ENCODE data around the gene GNB1L. TPM values are rescaled to one million over a fixed set of nuclear protein-coding genes. Genes with fewer than 3 reads are reported as not detected.

GNB1L gene
- polyA plus RNA-seq, 1 donor from 2014 or later: 16.5 TPM

DNA sequence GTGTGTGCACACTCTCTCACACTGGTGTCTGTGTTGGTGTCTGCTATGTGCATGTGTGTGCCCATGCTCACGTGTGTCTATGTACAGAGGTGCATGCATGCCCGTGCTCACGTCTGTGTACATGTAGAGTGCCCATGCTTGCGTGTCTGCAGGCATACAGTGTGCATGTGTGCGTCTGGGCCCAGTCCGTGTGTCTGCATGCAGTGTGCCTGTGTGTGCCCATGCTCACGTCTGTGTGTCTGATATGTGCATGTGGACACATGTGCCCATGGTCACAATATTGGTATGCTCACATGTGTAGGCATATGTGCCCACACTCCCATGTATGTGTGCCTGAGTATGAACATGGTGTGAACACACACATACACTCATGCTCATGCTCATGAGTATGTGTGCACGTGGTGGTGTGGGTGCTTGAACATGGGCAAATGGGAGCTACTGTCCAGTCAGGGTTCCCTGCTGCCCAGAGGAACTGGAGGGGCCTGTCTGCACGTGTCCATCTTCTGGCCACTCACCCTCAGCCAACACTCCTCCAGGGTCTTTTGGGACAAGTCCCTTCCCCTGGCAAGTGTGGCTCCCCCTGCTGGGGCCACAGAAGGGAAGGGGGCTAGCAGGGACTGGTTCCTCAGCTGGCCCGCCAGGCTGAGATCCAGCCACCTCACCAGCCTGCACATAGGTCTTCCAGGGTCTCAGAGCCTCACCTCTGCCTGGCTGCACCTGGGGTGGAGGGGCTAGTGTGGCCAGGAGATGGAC lies 101.4 kb downstream of the GNB1L start:
- Histone ChIP-seq H4K20me1 (ENCODE audit: insufficient read depth) (no peaks in the 10 kb centered on the region), H2AFZ (ENCODE audit: low read depth, low read length) (no peak overlapping the region), H3K27me3 (ENCODE audit: insufficient read depth, low read depth, low read length) (peaks cover 68% of the 10 kb centered on the region), H3K4me2 (ENCODE audit: low read length) (no peak overlapping the region), H3K9me2 (ENCODE audit: insufficient read depth, low read length) (no peaks in the 10 kb centered on the region), H3F3A (ENCODE audit: insufficient read depth, low read length, poor library complexity, severe bottlenecking) (no peaks in the 10 kb centered on the region), H3K27ac (ENCODE audit: low read length) (no peak overlapping the region), H3K9ac (ENCODE audit: low read length) (no peak overlapping the region), H3K9me3 (ENCODE audit: low read length) (no peaks in the 10 kb centered on the region), H3K79me2 (replicated peaks; ENCODE audit: insufficient read depth, low read length) (no peaks in the 10 kb centered on the region), H3K4me3 (ENCODE audit: low read length) (no peak overlapping the region), H3K36me3 (ENCODE audit: insufficient read depth, low read length) (no peaks in the 10 kb centered on the region)
- TF ChIP-seq POLR2AphosphoS5 (IDR thresholded peaks at IDR 0.05) (no peak), RAD21 (conservative IDR thresholded peaks at IDR 0.05) (no peak), SMC3 (conservative IDR thresholded peaks at IDR 0.05; ENCODE audit: poor library complexity) (no peak), EZH2 (IDR thresholded peaks at IDR 0.05; ENCODE audit: borderline replicate concordance, insufficient read depth, low read length, poor library complexity, severe bottlenecking) (no peak), TAF1 (IDR thresholded peaks at IDR 0.05; ENCODE audit: low read depth) (no peak), EP300 (conservative IDR thresholded peaks at IDR 0.05; ENCODE audit: poor library complexity, severe bottlenecking) (no peak), MXI1 (conservative IDR thresholded peaks at IDR 0.05; ENCODE audit: poor library complexity, severe bottlenecking) (no peak)
- TF ChIP-seq, protein P1, sequence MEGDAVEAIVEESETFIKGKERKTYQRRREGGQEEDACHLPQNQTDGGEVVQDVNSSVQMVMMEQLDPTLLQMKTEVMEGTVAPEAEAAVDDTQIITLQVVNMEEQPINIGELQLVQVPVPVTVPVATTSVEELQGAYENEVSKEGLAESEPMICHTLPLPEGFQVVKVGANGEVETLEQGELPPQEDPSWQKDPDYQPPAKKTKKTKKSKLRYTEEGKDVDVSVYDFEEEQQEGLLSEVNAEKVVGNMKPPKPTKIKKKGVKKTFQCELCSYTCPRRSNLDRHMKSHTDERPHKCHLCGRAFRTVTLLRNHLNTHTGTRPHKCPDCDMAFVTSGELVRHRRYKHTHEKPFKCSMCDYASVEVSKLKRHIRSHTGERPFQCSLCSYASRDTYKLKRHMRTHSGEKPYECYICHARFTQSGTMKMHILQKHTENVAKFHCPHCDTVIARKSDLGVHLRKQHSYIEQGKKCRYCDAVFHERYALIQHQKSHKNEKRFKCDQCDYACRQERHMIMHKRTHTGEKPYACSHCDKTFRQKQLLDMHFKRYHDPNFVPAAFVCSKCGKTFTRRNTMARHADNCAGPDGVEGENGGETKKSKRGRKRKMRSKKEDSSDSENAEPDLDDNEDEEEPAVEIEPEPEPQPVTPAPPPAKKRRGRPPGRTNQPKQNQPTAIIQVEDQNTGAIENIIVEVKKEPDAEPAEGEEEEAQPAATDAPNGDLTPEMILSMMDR (IDR thresholded peaks at IDR 0.05; ENCODE audit: poor library complexity, severe bottlenecking): no peak
- TF ChIP-seq, protein P2, sequence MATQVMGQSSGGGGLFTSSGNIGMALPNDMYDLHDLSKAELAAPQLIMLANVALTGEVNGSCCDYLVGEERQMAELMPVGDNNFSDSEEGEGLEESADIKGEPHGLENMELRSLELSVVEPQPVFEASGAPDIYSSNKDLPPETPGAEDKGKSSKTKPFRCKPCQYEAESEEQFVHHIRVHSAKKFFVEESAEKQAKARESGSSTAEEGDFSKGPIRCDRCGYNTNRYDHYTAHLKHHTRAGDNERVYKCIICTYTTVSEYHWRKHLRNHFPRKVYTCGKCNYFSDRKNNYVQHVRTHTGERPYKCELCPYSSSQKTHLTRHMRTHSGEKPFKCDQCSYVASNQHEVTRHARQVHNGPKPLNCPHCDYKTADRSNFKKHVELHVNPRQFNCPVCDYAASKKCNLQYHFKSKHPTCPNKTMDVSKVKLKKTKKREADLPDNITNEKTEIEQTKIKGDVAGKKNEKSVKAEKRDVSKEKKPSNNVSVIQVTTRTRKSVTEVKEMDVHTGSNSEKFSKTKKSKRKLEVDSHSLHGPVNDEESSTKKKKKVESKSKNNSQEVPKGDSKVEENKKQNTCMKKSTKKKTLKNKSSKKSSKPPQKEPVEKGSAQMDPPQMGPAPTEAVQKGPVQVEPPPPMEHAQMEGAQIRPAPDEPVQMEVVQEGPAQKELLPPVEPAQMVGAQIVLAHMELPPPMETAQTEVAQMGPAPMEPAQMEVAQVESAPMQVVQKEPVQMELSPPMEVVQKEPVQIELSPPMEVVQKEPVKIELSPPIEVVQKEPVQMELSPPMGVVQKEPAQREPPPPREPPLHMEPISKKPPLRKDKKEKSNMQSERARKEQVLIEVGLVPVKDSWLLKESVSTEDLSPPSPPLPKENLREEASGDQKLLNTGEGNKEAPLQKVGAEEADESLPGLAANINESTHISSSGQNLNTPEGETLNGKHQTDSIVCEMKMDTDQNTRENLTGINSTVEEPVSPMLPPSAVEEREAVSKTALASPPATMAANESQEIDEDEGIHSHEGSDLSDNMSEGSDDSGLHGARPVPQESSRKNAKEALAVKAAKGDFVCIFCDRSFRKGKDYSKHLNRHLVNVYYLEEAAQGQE (IDR thresholded peaks at IDR 0.05; ENCODE audit: borderline replicate concordance): no peak

DNA sequence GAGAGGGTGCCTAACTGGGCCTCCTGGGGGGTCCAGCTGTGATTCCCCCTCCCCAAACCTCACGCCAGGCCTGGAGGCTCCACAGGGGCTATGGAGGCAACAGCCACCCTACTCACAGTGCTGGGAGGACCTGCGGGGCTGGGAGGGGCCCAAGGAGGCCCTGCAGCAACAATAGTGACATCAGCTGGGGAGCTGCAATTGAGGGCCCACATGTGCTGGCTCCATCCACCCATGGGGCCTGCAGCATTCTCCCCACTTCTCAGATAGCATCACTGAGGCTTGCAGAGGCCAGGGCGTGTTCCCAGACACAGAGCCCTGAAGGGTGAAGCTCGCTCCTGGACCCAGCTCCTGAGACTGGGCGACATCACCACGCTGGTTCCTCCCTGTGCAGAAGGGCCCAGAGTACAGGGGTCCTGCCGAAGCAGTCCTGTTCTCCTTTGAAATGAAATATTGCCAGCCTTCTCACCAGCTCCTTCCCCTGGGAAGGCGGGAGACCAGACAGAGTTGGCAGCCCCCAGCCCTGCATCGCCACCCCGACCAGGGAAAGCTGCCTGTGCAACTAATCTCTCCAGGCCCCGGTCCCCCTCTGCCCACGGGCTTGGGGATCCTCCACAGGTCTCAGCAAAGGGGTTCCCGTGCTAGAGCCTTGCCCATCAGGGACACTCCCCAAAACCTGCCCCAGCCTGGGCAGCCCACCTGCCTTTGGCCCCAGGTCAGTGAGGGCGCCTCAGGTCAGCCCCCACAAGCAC lies 103.0 kb downstream of the GNB1L start:
- no peaks in the 10 kb centered on the region for H3K36me3 ChIP-seq (ENCODE audit: insufficient read depth, low read length)
- TF ChIP-seq TAF1 (IDR thresholded peaks at IDR 0.05; ENCODE audit: low read depth): no peak
- TF ChIP-seq SMC3 (conservative IDR thresholded peaks at IDR 0.05; ENCODE audit: poor library complexity): no peak
- no peak for TF ChIP-seq MXI1 (conservative IDR thresholded peaks at IDR 0.05; ENCODE audit: poor library complexity, severe bottlenecking)
- TF ChIP-seq EP300 (conservative IDR thresholded peaks at IDR 0.05; ENCODE audit: poor library complexity, severe bottlenecking): no peak
- TF ChIP-seq RAD21 (conservative IDR thresholded peaks at IDR 0.05): no peak
- TF ChIP-seq, protein P2 (IDR thresholded peaks at IDR 0.05; ENCODE audit: borderline replicate concordance): no peak
- no peak for TF ChIP-seq EZH2 (IDR thresholded peaks at IDR 0.05; ENCODE audit: borderline replicate concordance, insufficient read depth, low read length, poor library complexity, severe bottlenecking)
- no peak for TF ChIP-seq POLR2AphosphoS5 (IDR thresholded peaks at IDR 0.05)
- TF ChIP-seq, protein P1 (IDR thresholded peaks at IDR 0.05; ENCODE audit: poor library complexity, severe bottlenecking): no peak
- H3F3A ChIP-seq (ENCODE audit: insufficient read depth, low read length, poor library complexity, severe bottlenecking): no peaks in the 10 kb centered on the region
- H3K4me2 ChIP-seq (ENCODE audit: low read length): no peak overlapping the region
- H3K79me2 ChIP-seq (replicated peaks; ENCODE audit: insufficient read depth, low read length): no peaks in the 10 kb centered on the region
- H3K9me3 ChIP-seq (ENCODE audit: low read length): no peaks in the 10 kb centered on the region
- no peak overlapping the region for H3K9ac ChIP-seq (ENCODE audit: low read length)
- H2AFZ ChIP-seq (ENCODE audit: low read depth, low read length): no peak overlapping the region
- no peak overlapping the region for H3K4me3 ChIP-seq (ENCODE audit: low read length)
- no peaks in the 10 kb centered on the region for H3K9me2 ChIP-seq (ENCODE audit: insufficient read depth, low read length)
- no peaks in the 10 kb centered on the region for H4K20me1 ChIP-seq (ENCODE audit: insufficient read depth)
- H3K27ac ChIP-seq (ENCODE audit: low read length): no peak overlapping the region
- peaks cover 52% of the 10 kb centered on the region for H3K27me3 ChIP-seq (ENCODE audit: insufficient read depth, low read depth, low read length)
